Measurements from ENCODE around the gene CENPP. TPM values are rescaled to one million over a fixed set of nuclear protein-coding genes. Genes with fewer than 3 reads are reported as not detected.
A peak's percentile ranks its signal among the peaks of the same experiment; 100 is the strongest.

CENPP gene
- total RNA-seq, 4 donors from 2014 or later, result 14.1 to 39.5 (median 19.2) TPM

- H3K4me3 ChIP-seq, result no peak overlapping the region
- H3K9me3 ChIP-seq, result no peaks in the 10 kb centered on the region
- 56% methylated on average over 6 of the region's 6 CpGs for WGBS
- no peak overlapping the region for H3K27ac ChIP-seq
- no peaks in the 10 kb centered on the region for H3K27me3 ChIP-seq
- DNase-seq (ENCODE audit: low spot score in 2 of 2), result no peak
- peaks cover 63% of the 10 kb centered on the region for H3K36me3 ChIP-seq
- TF ChIP-seq POLR2AphosphoS5 (IDR thresholded peaks at IDR 0.05) (no peak), CTCF (IDR thresholded peaks at IDR 0.05) (no peak), EP300 (IDR thresholded peaks at IDR 0.05) (no peak), POLR2A (IDR thresholded peaks at IDR 0.05) (no peak)
- H3K4me1 ChIP-seq, result peaks cover 9% of the 10 kb centered on the region
Measured at GRCh38 chr9:92312887-92313623, 12.7 kb upstream of the CENPP start.

GRCh38 chr9:92313624-92314012 is 12.1 kb upstream of the CENPP start:
- Histone ChIP-seq H3K36me3 (peaks cover 63% of the 10 kb centered on the region), H3K4me3 (no peak overlapping the region), H3K9me3 (no peaks in the 10 kb centered on the region), H3K4me1 (peaks cover 9% of the 10 kb centered on the region), H3K27me3 (no peaks in the 10 kb centered on the region), H3K27ac (no peak overlapping the region)
- DNase-seq (ENCODE audit: low spot score in 2 of 2), result no peak
- 71% methylated on average over 2 of the region's 2 CpGs for WGBS
- TF ChIP-seq EP300 (IDR thresholded peaks at IDR 0.05), result no peak
- TF ChIP-seq POLR2AphosphoS5 (IDR thresholded peaks at IDR 0.05), result no peak
- no peak for TF ChIP-seq CTCF (IDR thresholded peaks at IDR 0.05)
- TF ChIP-seq POLR2A (IDR thresholded peaks at IDR 0.05), result no peak

GRCh38 chr9:92315456-92315855 is 10.3 kb upstream of the CENPP start:
- peaks cover 62% of the 10 kb centered on the region for H3K36me3 ChIP-seq
- WGBS, result 93% methylated on average over 5 of the region's 5 CpGs
- no peak overlapping the region for H3K27ac ChIP-seq
- peaks cover 9% of the 10 kb centered on the region for H3K4me1 ChIP-seq
- no peaks in the 10 kb centered on the region for H3K27me3 ChIP-seq
- no peaks in the 10 kb centered on the region for H3K9me3 ChIP-seq
- no peak for TF ChIP-seq POLR2AphosphoS5 (IDR thresholded peaks at IDR 0.05)
- H3K4me3 ChIP-seq, result no peak overlapping the region
- DNase-seq (ENCODE audit: low spot score in 2 of 2), result no peak

GRCh38 chr9:92324431-92324830 is 1.3 kb upstream of the CENPP start:
- WGBS, result 19% methylated on average over 2 of the region's 2 CpGs
- TF ChIP-seq POLR2AphosphoS5 (IDR thresholded peaks at IDR 0.05) (no peak), EP300 (IDR thresholded peaks at IDR 0.05) (no peak), CTCF (IDR thresholded peaks at IDR 0.05) (no peak), POLR2A (IDR thresholded peaks at IDR 0.05) (no peak)
- Histone ChIP-seq H3K4me3 (peak overlapping the region; percentile 95), H3K36me3 (peaks cover 35% of the 10 kb centered on the region), H3K4me1 (peaks cover 44% of the 10 kb centered on the region), H3K9me3 (no peaks in the 10 kb centered on the region), H3K27me3 (no peaks in the 10 kb centered on the region), H3K27ac (peak overlapping the region; percentile 98)
- no peak for DNase-seq (ENCODE audit: low spot score in 2 of 2)

- Histone ChIP-seq H3K9me3 (no peaks in the 10 kb centered on the region), H3K36me3 (peaks cover 31% of the 10 kb centered on the region), H3K4me3 (peak overlapping the region; percentile 95), H3K27me3 (no peaks in the 10 kb centered on the region), H3K4me1 (peaks cover 44% of the 10 kb centered on the region), H3K27ac (peak overlapping the region; percentile 98)
- no peak for DNase-seq (ENCODE audit: low spot score in 2 of 2)
- 0% methylated on average over 11 of the region's 12 CpGs for WGBS
- TF ChIP-seq CTCF (IDR thresholded peaks at IDR 0.05), result no peak
- no peak for TF ChIP-seq EP300 (IDR thresholded peaks at IDR 0.05)
- TF ChIP-seq POLR2A (IDR thresholded peaks at IDR 0.05), result no peak
- TF ChIP-seq POLR2AphosphoS5 (IDR thresholded peaks at IDR 0.05), result no peak
Measured at GRCh38 chr9:92324889-92325268, 874 bp upstream of the CENPP start.

Data from suprapubic skin (tissue), 4 donors.